GM21390 (cell line): ENCODE measurements around the gene MGRN1.
A peak's percentile ranks its signal among the peaks of the same experiment; 100 is the strongest.

Experiments used
- ATAC-seq: cut with Tn5 transposase; IDR thresholded peaks from one replicate; pipeline ENCODE4 v1.9.1; 2021; ENCODE audit not compliant: unreplicated experiment

Gene MGRN1

DNA sequence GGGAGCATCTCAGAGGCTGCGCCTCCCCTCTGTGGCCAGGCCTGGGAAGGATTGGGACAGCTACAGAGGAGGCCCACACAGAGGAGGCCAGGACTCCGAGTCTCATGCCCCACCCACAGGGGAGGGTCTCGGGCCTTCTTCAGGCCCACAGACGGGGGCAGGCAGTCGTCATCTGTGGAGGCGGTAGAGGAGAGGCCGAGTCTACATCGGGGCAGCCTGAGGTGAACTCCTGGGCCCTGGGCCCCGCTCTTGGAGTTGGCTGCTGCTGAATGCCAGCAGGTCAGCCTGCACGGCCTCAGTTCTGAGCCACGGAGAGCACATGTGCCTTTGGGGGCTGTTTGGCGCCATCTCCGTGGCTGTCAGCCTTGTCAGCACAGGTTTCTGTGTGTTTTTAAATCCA, 60.7 kb downstream of the MGRN1 start:
- no peak for ATAC-seq

- ATAC-seq: no peak
Observed at GRCh38 chr16:4685776-4686496, 61.3 kb downstream of the MGRN1 start.

DNA sequence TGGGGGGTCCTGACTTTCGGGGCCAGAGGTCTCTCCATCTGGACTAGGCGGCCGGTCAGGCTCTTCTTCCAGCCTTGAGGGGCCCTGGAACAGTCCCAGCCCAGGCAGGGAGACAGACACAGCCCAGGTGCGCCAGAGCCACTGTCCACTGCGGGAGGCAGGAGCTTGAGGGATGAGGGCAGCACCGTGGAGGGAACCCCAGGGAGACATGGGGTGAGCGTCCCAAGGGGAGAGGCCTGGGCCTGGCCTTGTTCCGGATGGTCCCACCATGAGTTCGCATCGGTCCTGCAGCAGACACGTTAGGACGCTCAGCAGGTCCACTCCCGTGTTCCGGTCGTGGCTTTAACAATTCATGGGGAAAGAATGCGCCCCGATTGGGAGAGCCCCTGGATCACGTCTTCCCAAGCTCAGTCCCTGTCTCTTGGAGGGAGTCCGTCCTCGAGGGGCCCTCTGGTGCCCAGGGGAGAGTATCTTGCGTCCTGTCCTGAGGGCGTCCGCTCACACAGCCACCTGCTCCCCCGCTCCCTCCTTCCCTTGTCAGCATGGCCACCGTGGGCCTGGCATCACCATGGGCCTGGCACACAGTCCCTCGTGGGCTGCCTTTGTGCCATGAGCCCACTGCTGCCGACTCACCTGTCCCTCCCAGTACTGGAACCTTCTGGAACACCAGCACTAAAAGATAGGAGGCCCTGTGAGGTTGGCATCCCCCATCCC, 62.0 kb downstream of the MGRN1 start:
- ATAC-seq: no peak

DNA sequence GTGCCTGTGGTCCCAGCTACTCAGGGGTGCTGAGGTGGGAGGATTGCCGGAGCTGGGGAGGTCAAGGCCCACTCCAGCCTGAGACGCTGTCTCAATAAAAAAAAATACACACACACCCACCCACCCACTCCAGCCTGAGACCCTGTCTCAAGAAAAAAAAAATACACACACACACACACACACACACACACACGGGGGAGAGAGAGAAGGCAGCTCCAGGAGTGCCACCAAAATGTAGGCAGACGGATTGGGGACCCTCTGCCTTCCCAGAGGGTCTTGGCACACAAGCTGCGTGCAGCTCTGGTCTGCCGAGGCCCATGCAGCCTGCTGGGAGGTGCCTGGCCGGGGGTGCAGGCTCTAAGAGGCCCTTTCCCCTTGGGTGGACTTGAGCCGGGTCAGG, 62.8 kb downstream of the MGRN1 start:
- ATAC-seq: no peak

- ATAC-seq: no peak
Observed at GRCh38 chr16:4687946-4688673, 63.5 kb downstream of the MGRN1 start.

- no peak for ATAC-seq
Observed at GRCh38 chr16:4688674-4689045, 64.0 kb downstream of the MGRN1 start.

DNA sequence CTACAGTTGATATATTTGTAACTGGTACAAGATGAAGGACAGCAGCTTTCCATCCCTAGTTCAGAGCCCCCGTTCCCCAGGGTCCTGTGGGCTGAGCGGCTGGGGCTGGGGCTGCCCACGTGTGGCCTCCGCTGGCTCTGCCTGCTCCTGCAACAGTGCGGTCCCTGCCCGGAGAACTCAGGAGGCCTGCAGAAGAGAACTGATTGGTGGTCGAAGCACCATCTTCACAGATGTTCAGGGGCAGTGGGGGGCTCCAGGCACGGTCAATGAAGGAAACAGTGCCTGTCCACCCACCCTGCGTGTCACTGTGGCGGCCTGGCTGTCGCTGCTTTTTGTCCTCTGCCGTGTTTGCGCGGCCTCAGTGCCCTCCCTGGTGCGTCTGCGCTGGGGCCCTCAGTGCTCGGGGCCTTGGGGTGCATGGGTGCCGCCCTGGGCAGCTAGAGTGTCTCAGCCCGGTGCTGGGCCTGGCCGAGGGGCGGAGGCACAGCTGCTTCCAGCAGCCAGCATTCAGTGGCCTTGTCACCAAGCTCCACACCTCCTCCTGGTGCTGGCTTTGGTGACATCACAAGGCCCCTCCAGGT, 64.6 kb downstream of the MGRN1 start:
- ATAC-seq: no peak

GRCh38 chr16:4689864-4690704, 65.5 kb downstream of the MGRN1 start:
- no peak for ATAC-seq

GRCh38 chr16:4690946-4691665, 66.5 kb downstream of the MGRN1 start:
- ATAC-seq: no peak

- no peak for ATAC-seq
Observed at GRCh38 chr16:4691666-4692412, 67.2 kb downstream of the MGRN1 start.

GRCh38 chr16:4692460-4693295, 68.1 kb downstream of the MGRN1 start:
- ATAC-seq: peak; percentile 9

- ATAC-seq: peak; percentile 92
Observed at GRCh38 chr16:4693296-4693955, 68.8 kb downstream of the MGRN1 start, which contains the start of gene NUDT16L1. Gene NUDT16L1 (plus strand): TSS chr16:4693562. CDS start chr16:4693727, 165 bp downstream.

DNA sequence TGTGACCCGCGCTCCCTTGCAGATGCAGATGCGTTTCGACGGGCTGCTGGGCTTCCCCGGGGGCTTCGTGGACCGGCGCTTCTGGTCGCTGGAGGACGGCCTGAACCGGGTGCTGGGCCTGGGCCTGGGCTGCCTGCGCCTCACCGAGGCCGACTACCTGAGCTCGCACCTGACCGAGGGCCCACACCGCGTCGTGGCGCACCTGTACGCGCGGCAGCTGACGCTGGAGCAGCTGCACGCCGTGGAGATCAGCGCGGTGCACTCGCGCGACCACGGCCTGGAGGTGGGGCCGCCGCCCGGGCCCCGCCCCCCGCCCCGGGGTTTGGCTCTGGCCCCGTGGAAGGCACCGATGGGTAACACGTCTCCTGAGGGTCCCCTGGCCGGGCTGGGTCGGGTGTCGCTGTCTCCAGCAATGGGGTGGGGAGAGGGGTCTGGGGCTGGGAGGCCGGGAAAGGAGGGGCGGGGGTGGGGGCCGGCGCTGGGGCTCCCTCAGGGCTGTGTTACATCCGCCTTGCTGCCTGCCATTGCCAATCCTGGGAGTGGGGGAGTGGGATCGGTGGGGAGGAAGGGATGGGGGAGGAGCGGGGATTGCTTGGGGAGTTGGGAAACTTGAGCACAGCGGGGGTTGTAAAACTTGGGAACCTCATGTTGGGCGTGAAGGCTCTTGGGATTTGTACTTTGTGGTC, 69.5 kb downstream of the MGRN1 start:
- ATAC-seq: peak; percentile 1

GRCh38 chr16:4694642-4695451, 70.2 kb downstream of the MGRN1 start:
- no peak for ATAC-seq

GRCh38 chr16:4695473-4696171, 71.0 kb downstream of the MGRN1 start:
- ATAC-seq: no peak
